Measurements from ENCODE around the gene SLC39A10.

Gene SLC39A10

GRCh38 chr2:195652911-195653310, 4.1 kb upstream of the SLC39A10 start:
- DNase-seq (ENCODE audit: low read depth): peak; percentile 21
- no peak for TF ChIP-seq CTCF (IDR thresholded peaks at IDR 0.05; ENCODE audit: low read length, missing control alignments)
- H3K4me3 ChIP-seq (replicated peaks; ENCODE audit: low read depth, low read length): no peak overlapping the region

DNA sequence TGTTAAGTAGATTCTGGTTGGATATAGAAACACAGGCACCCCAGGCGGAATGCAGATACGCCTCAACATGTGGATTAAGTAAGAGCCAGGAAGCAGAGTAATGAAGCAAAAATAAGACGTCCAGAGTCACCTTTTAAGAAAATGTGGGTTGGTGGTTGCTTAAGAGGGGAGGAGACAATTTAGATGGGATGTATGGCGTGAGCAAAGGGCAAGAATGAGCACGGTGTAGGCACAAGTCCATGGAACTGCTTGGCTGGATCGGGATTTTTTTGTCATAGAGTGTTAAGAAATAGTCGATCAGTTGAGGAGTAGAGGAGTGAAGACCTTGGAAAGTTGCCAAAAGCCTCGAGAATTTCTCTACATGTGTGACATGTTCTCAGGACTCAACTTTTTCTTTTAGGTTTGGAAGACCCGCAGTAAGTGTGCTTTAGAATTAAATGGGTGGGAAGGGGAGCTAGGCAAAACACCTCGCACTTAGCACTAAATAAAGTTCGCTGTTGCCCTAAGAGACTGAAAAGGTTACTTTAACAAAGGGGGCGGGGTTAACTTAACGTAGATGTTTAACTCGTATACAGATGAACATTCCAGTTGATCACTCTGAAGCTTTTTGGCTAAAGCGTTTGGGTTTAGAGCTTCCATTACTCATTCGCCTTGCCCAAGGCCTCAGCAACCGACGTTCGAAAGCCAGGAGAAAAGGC, 716 bp upstream of the SLC39A10 start:
- peak overlapping the region; percentile 82 for H3K4me3 ChIP-seq (replicated peaks; ENCODE audit: low read depth, low read length)
- no peak for TF ChIP-seq CTCF (IDR thresholded peaks at IDR 0.05; ENCODE audit: low read length, missing control alignments)
- DNase-seq (ENCODE audit: low read depth): no peak

DNA sequence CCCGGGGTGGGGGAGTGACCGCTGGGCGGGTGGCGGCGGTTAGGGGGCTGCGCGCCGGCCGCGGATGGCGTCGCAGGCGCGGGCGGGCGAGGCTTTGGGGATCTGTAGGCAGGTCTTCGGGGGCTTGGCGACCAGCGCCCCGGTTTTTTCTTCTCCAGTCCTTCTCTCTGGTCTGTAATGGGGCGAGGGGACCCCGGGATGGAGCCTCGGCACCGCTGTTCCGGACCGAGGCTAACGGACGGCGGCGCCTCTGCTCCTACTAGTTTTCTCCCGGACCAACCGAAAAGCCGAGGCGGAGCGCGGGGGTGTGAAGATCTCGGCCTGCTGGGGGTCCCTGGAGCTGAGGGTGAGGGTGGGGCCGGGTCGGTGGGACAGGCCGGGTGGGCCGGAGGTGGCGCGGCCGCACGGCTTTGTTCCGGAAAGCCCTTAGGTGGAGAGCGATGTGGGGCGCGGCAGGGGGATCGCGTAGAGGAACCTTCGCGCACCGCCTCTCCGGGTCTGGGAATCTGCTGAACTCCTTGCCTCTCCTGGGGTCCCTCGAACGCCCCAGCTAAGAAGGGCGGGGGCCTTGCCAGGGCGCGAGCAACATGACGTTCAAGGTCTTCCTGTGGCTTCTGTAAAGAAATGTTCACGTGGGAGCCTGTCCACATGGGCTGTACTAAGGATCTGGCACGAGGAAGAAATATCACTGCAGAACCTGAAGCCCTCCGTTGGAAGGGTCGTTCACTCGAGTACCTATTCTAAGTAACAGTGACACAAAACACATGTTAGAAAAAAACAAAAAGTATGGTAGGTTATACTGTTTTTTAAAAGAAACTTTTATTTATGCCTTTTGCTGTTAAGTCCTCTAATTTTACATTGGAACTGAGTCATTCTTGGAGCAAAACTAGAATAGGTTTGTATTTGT, 861 bp downstream of the SLC39A10 start:
- peak; percentile 91 for DNase-seq (ENCODE audit: low read depth)
- peak overlapping the region; percentile 82 for H3K4me3 ChIP-seq (replicated peaks; ENCODE audit: low read depth, low read length)
- no peak for TF ChIP-seq CTCF (IDR thresholded peaks at IDR 0.05; ENCODE audit: low read length, missing control alignments)

DNA sequence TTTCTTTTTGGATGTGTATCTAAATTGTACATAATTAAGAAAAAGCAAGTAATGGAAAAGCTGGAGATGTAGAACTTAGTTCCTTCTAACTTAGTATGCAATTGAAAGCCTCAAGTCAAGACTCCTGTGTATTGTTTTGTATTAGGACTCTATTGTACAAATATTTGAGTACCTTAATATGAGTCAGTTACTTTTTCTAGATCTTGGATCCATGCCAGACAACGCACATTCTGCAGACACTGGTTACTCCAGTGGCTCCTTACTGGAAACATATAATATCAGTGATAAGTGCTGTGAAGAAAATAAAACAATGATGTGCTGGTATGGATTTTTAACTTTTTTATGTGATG, 1.5 kb downstream of the SLC39A10 start:
- H3K4me3 ChIP-seq (replicated peaks; ENCODE audit: low read depth, low read length): peak overlapping the region; percentile 82
- DNase-seq (ENCODE audit: low read depth): peak; percentile 92
- TF ChIP-seq CTCF (IDR thresholded peaks at IDR 0.05; ENCODE audit: low read length, missing control alignments): no peak

- peak overlapping the region; percentile 82 for H3K4me3 ChIP-seq (replicated peaks; ENCODE audit: low read depth, low read length)
- TF ChIP-seq CTCF (IDR thresholded peaks at IDR 0.05; ENCODE audit: low read length, missing control alignments): no peak
- DNase-seq (ENCODE audit: low read depth): peak; percentile 23
Observed at GRCh38 chr2:195659114-195659513, 2.1 kb downstream of the SLC39A10 start.

DNA sequence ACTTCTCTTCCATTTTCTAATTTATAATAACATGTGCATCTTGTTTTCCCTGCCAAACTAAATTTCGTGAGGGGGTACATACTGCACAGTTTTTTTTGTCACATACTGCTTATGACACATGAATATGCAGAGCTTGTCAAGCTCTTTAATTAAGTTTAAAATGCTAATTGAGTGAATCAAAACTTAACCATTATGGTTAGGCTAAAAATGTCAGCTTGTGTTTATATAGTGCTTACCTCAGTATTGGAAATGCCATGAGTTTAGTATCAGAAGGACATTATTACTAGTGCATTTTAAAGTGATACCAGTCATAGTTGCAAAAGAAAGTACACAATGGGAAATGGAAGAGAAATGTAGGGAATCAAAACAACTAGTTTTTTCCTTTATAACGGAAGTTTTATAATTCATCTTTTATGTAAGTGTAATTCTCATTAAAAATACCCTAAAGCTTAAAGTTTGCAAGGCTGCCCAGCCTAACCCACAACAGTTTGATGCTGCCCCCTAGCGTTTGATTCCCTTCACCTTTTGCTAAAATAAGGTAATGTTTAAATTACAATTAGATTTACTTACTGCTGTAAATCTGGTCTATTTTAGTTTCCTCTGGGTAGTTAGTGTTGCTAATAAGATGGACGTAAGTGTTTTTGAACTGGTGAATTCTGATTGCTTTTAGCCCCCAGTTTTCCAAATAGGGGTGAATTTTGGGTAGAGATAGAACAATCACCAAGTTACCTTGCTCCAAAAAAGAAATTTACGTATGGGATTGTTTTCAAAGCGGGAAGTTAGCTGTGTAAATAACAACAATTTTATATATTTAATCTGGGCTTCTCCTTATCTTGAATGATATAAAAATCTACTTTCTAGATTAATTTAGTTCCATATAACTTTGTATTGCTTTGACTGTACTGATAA, 3.2 kb downstream of the SLC39A10 start:
- TF ChIP-seq CTCF (IDR thresholded peaks at IDR 0.05; ENCODE audit: low read length, missing control alignments): peak; percentile 79

More for the DNA sequence above, 3.2 kb downstream of the SLC39A10 start:
- DNase-seq (ENCODE audit: low read depth): peak; percentile 87
- H3K4me3 ChIP-seq (replicated peaks; ENCODE audit: low read depth, low read length): peak overlapping the region; percentile 82
